Activated CD8-positive, alpha-beta memory T cell treated with anti-CD3 and anti-CD28 coated beads, Interleukin-2, amount 50 U/mL, for 48 hours (primary cell): Measurements from ENCODE around the gene FOXB2.
A peak's percentile ranks its signal among the peaks of the same experiment; 100 is the strongest.
"Not testable (repeated sequence)": the region's sequence is repeated elsewhere in the genome, so short reads cannot be mapped to it uniquely, and the experiment has no call there.

Source experiments
- DNase-seq: peaks from one replicate; pipeline ENCODE4 v3.0.0-alpha.2; 2020

FOXB2 gene

GRCh38 chr9:77016526-77017504, 2.6 kb upstream of the FOXB2 start:
- DNase-seq: no peak

DNA sequence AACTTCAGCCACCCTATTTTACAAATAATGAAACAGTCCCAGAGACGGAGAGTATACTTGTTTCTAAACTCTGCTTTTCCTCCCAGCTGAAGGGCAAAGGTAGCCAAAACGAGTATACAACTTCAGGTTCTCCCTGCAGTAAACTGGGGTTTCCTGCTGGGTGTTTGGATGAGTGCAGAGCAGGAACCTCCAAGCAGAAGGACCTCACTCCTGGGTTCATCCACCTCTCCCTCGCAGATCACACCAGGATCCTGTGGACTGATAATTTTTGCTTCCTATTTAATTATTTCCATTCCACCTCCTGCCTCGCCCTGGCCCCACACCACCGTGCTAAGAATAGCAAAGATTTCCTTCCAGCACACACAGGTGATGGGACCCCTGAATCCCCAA, 2.0 kb upstream of the FOXB2 start:
- DNase-seq: no peak

DNA sequence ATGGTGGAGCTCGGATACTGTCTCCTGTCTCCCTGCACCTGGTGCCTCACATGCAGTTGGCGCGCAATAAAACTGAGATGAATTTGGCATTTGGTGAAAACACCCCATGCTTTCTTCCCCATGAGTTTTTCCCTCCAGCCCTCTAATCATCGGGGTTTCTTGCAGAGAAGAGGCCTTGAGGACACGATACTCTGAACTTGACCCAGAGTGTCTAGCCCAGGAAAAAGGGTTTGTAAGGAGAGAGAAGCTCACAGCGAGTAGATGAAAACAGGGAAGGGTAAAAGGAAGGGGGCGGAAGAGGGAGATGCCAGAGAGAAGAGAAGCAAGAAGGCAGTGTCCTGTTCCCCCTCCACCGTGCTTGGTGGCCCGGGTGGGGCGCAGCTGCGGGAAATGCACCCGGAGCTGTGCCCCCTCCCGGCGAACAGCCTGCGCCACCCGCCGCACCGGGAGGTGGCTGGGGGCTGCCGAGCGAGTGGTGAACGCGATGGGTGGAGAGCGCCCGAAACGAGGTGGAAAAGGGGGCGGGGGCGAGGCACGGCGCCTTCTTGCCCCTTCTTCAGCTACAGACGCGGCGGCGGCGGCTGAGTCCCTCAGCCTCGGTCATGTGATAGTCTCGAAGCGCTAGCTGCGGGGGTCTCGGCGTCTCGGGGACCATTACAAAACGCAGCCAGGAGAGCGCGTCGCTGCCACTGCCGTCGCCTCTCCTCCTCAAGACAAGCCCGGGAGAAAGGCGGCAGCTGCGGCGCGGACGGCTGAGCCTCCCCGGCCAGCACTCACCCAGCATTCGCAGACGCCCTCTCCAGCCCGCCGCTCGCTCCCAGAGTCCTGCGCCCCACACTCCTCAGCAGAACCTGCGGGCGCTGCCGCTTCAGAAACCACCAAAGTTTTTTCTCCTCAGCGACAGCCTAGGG, 1.1 kb upstream of the FOXB2 start:
- DNase-seq: no peak

- DNase-seq: no peak
Measured at GRCh38 chr9:77018969-77019235, 553 bp upstream of the FOXB2 start.

- DNase-seq: no peak
Measured at GRCh38 chr9:77019926-77020412, 514 bp downstream of the FOXB2 start.

DNA sequence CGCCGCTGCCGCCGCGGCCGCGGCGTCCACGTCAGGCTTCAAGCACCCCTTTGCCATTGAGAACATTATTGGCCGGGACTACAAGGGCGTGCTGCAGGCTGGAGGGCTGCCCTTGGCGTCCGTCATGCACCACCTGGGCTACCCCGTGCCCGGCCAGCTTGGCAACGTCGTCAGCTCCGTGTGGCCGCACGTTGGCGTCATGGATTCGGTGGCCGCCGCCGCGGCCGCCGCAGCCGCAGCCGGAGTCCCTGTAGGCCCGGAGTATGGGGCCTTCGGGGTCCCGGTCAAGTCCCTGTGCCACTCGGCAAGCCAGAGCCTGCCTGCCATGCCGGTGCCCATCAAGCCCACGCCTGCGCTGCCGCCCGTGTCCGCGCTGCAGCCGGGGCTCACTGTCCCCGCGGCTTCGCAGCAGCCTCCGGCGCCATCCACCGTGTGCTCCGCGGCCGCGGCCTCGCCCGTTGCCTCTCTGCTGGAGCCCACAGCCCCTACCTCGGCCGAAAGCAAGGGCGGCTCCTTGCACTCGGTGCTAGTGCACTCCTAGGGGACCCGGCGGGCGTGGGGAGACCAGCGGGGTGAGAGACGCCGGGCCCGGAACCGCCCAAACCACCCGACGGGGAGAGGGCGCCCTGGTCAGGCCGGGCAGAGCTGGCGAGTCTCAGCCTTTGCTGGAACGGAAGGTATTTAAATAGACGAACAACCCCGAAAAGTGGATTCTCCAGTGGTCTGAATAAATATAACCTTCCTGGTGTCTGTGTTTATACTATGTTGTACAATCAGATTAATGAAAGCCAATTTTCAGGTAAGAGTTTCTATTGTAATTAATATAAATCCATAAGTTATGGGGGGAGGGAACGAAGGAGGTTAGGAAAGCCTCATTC, 1.2 kb downstream of the FOXB2 start:
- no peak for DNase-seq

- no peak for DNase-seq
Measured at GRCh38 chr9:77021291-77021894, 1.9 kb downstream of the FOXB2 start.

- peak; percentile 53 for DNase-seq
Measured at GRCh38 chr9:77021922-77022782, 2.7 kb downstream of the FOXB2 start.

DNA sequence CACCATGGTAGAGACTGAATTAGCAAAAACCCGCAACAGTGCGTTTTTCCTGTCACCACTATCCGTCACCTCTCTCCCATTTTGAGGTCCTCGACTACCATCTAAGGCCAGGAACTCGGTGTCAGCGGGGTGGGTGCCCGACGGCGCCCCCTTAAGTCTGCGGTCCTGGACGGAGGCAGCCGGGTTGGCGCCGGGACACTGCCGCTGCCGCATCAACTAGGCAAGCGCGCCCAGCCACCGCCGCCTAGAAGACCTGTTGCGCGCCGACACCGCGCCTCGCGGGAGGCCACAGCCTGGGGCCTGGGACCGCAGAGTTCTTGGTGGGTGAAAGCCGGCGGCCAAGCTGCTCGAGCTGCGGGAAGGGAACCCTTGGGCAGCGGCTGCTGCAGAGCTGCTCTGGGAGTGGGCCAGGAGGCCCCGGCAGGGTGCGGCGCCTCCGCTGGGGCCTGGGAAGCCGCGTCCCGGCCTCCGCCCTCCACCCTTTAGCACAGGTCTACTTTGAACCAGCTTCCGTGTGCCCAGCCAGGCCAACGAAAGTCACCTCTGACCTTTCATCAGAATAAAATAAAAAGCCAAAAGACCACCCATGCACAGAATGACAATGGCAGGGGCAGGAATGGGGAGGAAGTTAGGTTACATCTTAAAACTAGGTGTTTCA, 3.5 kb downstream of the FOXB2 start:
- DNase-seq: peak; percentile 60

DNA sequence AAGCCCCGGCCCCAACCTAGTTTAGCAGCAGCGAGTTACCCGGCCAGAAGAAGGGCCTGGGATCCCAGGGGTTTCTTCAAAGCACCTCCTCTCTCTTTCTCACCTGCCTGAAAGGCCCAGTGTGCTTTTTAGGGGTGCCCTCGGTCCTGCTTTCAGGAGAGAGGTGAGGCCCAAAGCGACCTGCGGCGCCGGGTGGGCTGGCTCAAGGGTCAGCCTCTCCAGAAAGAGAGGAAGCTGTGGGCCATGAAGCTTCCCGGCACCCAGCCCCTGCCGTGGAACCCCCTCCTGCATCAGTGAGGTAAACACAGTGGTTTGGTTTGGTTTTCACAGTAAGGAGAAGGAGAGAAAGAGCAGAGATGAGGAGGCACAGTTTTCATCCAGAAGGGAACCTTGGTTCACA, 4.3 kb downstream of the FOXB2 start:
- no peak for DNase-seq

GRCh38 chr9:77024776-77025545, 5.5 kb downstream of the FOXB2 start:
- DNase-seq: no peak

DNA sequence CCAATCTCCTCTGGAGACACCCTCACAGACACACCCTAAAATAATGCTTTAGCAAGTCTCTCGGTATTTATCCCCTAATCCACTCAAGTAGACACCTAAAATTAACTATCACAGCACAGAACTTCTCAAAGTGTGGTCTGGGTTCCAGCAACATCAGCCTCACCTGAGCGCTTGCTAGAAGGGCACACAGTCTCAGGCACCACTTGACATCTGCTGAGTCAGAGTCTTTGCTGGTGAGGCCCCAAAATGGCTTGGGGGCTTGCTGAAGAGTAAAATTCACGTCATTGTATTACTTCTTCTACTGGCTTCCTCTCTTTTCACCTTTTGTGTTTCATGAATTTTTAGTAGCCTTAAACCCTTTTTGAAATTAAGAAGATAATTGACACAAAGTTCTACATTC, 9.0 kb downstream of the FOXB2 start:
- no peak for DNase-seq

- DNase-seq: no peak
Measured at GRCh38 chr9:77030045-77030444, 10.6 kb downstream of the FOXB2 start.

DNA sequence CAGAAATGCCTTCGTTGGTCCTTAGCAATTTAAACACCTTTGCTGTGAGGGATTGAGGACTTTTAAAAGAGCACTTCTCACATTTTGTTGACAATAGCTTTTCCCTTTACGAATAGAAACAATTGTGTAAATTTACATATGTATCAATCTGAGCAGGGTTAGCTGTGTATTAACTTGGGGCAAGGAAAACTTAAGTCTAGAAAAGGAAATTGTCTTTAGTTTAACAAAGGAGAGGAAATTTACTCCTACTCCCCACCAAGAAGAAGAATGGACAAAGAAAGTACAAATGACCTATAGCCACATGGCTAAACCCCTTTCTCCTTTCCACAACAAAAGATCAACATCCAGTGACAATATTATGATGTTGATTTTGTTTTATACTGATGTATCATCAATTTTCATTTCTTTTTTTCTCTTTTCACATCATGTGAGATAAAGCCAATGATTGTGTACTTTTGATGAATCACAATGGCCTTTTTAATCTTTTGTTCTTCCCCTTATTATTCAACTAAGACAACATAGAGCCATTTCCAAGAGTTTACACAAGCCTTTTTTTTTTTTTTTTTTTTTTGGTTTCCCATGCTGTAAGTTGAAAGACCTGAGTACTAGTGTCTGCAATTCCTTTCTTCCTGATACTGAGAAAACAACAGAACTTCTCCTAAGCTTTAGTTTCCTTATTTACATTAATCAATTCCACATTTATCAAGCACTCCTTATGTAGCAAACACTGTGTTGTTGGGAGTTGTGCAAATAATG, 19.0 kb downstream of the FOXB2 start:
- DNase-seq: no peak

GRCh38 chr9:77040340-77040739, 20.9 kb downstream of the FOXB2 start:
- DNase-seq: no peak

DNA sequence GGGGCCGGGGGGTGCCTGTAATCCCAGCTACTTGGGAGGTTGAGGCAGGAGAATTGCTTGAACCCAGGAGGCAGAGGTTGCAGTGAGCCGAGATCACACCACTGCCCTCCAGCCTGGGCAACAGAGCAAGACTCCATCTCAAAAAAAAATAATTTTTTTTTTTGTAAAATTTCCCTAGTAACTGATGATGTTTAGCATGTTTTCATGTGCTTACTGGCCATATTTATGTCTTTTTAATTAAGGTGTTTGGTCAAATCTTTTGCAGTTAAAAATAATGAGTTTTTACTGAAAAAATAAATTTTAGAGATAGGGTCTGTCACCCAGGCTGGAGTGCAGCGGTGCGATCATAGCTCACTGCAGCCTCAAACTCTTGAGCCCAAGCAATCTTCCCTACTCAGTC, 24.3 kb downstream of the FOXB2 start:
- not testable (repeated sequence) for DNase-seq

- DNase-seq: not testable (repeated sequence)
Measured at GRCh38 chr9:77060681-77061080, 41.2 kb downstream of the FOXB2 start.

GRCh38 chr9:77063645-77064285, 44.3 kb downstream of the FOXB2 start:
- DNase-seq: no peak

- DNase-seq: no peak
Measured at GRCh38 chr9:77066388-77066787, 46.9 kb downstream of the FOXB2 start.
